B cell (primary cell): ENCODE results near the gene CDKN1B. TPM values are rescaled to one million over a fixed set of nuclear protein-coding genes. Genes with fewer than 3 reads are reported as not detected.

Experiments used
- ATAC-seq: fragments of 200-7000 bp; cut with Tn5 transposase; one replicate; pipeline ENCODE4 v1.10.0; 2021; ENCODE audit warnings: low read depth, mild to moderate bottlenecking, moderate number of reproducible peaks, moderate library complexity
- CTCF ChIA-PET: fragments of 350-600 bp; sonication (Branson Sonifier 250); formaldehyde crosslinking; loops from one replicate; lab custom pipeline; 2021; ENCODE audit warnings: antibody characterized with exemption, inconsistent platforms; lab: Charles Lee
- POLR2A ChIA-PET: fragments of 350-600 bp; sonication (Branson Sonifier 250); formaldehyde crosslinking; loops from one replicate; lab custom pipeline; 2021; ENCODE audit warnings: antibody characterized with exemption; lab: Charles Lee
- DNase-seq: peaks from one replicate; pipeline ENCODE4 v3.0.0; 2013
- H2AFZ ChIP-seq: 2 replicates; pipeline ENCODE4 v1.6.1; 2012; ENCODE audit warnings: mild to moderate bottlenecking, low read depth, low read length; ENCODE audit not compliant: insufficient read depth, poor library complexity, severe bottlenecking
- H3K27ac ChIP-seq, 2 donors: 1 replicate in 1 of 2; 2 replicates in 1 of 2; pipeline ENCODE4 v1.5.1; 2012 to 2013; ENCODE audit warnings: low read length in 2 of 2, mild to moderate bottlenecking in 2 of 2, moderate library complexity in 1 of 2
- H3K27me3 ChIP-seq, 4 experiments: fragments of 200-600 bp in 1 of 4; sonication (generic) in 1 of 4; replicated peaks in 1 of 4; 1 replicate in 2 of 4; 2 replicates in 2 of 4; pipeline versions ENCODE4 v1.6.1 to v1.7.0; 2013 to 2016; ENCODE audit warnings: low read length in 3 of 4, mild to moderate bottlenecking in 2 of 4, mixed read lengths in 1 of 4, moderate library complexity in 1 of 4; ENCODE audit not compliant: insufficient read depth in 4 of 4, control insufficient read depth in 3 of 4; ENCODE audit errors: control extremely low read depth in 1 of 4
- H3K36me3 ChIP-seq, 2 experiments: replicated peaks in 1 of 2; 1 replicate in 1 of 2; 2 replicates in 1 of 2; pipeline versions ENCODE4 v1.6.1 to v1.7.1; 2013; ENCODE audit warnings: low read length in 1 of 2; ENCODE audit not compliant: insufficient read depth in 2 of 2, control insufficient read depth in 1 of 2; ENCODE audit errors: control extremely low read depth in 1 of 2, extremely low read depth in 1 of 2
- H3K4me1 ChIP-seq, 2 donors: fragments of 200-600 bp in 1 of 2; sonication (generic) in 1 of 2; 1 replicate in 1 of 2; 2 replicates in 1 of 2; pipeline versions ENCODE4 v1.5.1 to v1.6.1; 2013 to 2017; ENCODE audit warnings: low read length in 2 of 2; ENCODE audit not compliant: control insufficient read depth in 2 of 2, insufficient read depth in 2 of 2
- H3K4me2 ChIP-seq: replicated peaks from 2 replicates; pipeline ENCODE3; 2012; ENCODE audit warnings: mild to moderate bottlenecking, low read depth, low read length; ENCODE audit not compliant: poor library complexity, severe bottlenecking
- H3K4me3 ChIP-seq, 5 experiments: fragments of 200-600 bp in 1 of 5; sonication (generic) in 1 of 5; 1 replicate in 3 of 5; 2 replicates in 2 of 5; pipeline versions ENCODE4 v1.5.1 to v1.7.0; 2011 to 2016; ENCODE audit warnings: low read length in 4 of 5, mild to moderate bottlenecking in 4 of 5, low read depth in 2 of 5, control low read depth in 1 of 5, moderate library complexity in 1 of 5; ENCODE audit not compliant: insufficient read depth in 1 of 5; ENCODE audit errors: control extremely low read depth in 1 of 5, extremely low read depth in 1 of 5
- H3K79me2 ChIP-seq: fragments of 200-600 bp; sonication (generic); one replicate; pipeline ENCODE4 v1.6.0; 2016; ENCODE audit warnings: low read length; ENCODE audit not compliant: control insufficient read depth, insufficient read depth
- H3K9ac ChIP-seq: fragments of 200-600 bp; sonication (generic); 2 replicates; pipeline ENCODE4 v1.6.1; 2017; ENCODE audit warnings: mild to moderate bottlenecking, low read length, moderate library complexity
- H3K9me3 ChIP-seq, 3 donors: one replicate each; pipeline versions ENCODE4 v1.6.1 to v1.7.1; 2013; ENCODE audit warnings: low read length in 2 of 3; ENCODE audit not compliant: control insufficient read depth in 2 of 3, insufficient read depth in 1 of 3; ENCODE audit errors: control extremely low read depth in 1 of 3
- H4K20me1 ChIP-seq: 2 replicates; pipeline ENCODE4 v1.6.0; 2012; ENCODE audit warnings: mild to moderate bottlenecking, low read length; ENCODE audit not compliant: insufficient read depth, control insufficient read depth, poor library complexity, severe bottlenecking
- H3K27ac Mint-ChIP-seq: one replicate; pipeline ENCODE4 v1.8.0; 2021; ENCODE audit warnings: mixed read lengths
- H3K27me3 Mint-ChIP-seq: one replicate; pipeline ENCODE4 v1.8.0; 2021; ENCODE audit warnings: mixed read lengths
- H3K4me1 Mint-ChIP-seq: one replicate; pipeline ENCODE4 v1.8.0; 2021; ENCODE audit warnings: mixed read lengths
- H3K4me3 Mint-ChIP-seq: one replicate; pipeline ENCODE4 v1.8.0; 2021; ENCODE audit warnings: mixed read lengths
- H3K9me3 Mint-ChIP-seq: one replicate; pipeline ENCODE4 v1.8.0; 2022; ENCODE audit warnings: mixed read lengths; ENCODE audit not compliant: insufficient read depth
- CTCF ChIP-seq: fragments of 200-600 bp; IDR thresholded peaks from one replicate; pipeline ENCODE4 v1.8.0; 2022; ENCODE audit warnings: antibody characterized with exemption, mild to moderate bottlenecking
- EZH2 ChIP-seq: IDR thresholded peaks from 2 replicates; pipeline ENCODE4 v1.6.1; 2012; ENCODE audit warnings: borderline replicate concordance, low read depth, mild to moderate bottlenecking, moderate library complexity, low read length; ENCODE audit not compliant: insufficient read depth, poor library complexity, severe bottlenecking
- WGBS: methylation state at CpG from one replicate; pipeline ENCODE4 v1.1.5; 2013; ENCODE audit warnings: missing lambda C conversion rate; ENCODE audit not compliant: insufficient coverage; 5-methylcytosine and 5-hydroxymethylcytosine counted together
- intact Hi-C: fragments of 100-400 bp; cut with micrococcal nuclease; formaldehyde crosslinking; loops from one replicate; pipeline ENCODE4 v1.10.0; 2022
- polyA plus RNA-seq: library from polyadenylated mRNA; depleted of rRNA; stranded (reverse); fragments of >200 nt; gene quantifications from 2 replicates; pipeline ENCODE4 v1.2.3, GENCODE V29; 2012
- total RNA-seq, 2 donors: library from RNA; stranded (reverse); fragments of 120-200 nt in 1 of 2; gene quantifications; 1 replicate in 1 of 2; 2 replicates in 1 of 2; pipeline versions ENCODE4 v1.2.3 to v1.2.4, GENCODE V29; 2013 to 2022

CDKN1B gene
- total and polyA plus RNA-seq, 2 donors (not counting 1 experiment from before 2014, with no cell fraction given), result 77.4 to 149 TPM

- no peak overlapping the region for H3K27ac ChIP-seq
- H3K27ac Mint-ChIP-seq, result no peak overlapping the region
- ATAC-seq (no peak), DNase-seq (no peak)
- TF ChIP-seq CTCF, result no peak
- no peaks in the 10 kb centered on the region for H3K4me1 Mint-ChIP-seq
- POLR2A ChIA-PET, result no interaction called here
- no peaks in the 10 kb centered on the region for H4K20me1 ChIP-seq
- H2AFZ ChIP-seq, result no peak overlapping the region
- H3K4me3 ChIP-seq, result no peak overlapping the region
- H3K27me3 Mint-ChIP-seq, result no peaks in the 10 kb centered on the region
- no peaks in the 10 kb centered on the region for H3K27me3 ChIP-seq
- H3K4me3 Mint-ChIP-seq, result no peak overlapping the region
- H3K9ac ChIP-seq, result no peak overlapping the region
- H3K79me2 ChIP-seq, result no peaks in the 10 kb centered on the region
- intact Hi-C loops, result no loop called here
- no peaks in the 10 kb centered on the region for H3K9me3 ChIP-seq
- H3K4me1 ChIP-seq, result no peaks in the 10 kb centered on the region
- H3K36me3 ChIP-seq, result no peaks in the 10 kb centered on the region
- CTCF ChIA-PET, result no interaction called here
- H3K9me3 Mint-ChIP-seq, result no peaks in the 10 kb centered on the region
- no peak overlapping the region for H3K4me2 ChIP-seq
- 100% methylated on average over 2 of the region's 3 CpGs for WGBS
Observed at GRCh38 chr12:12683725-12684124, 33.4 kb upstream of the CDKN1B start.

- CTCF ChIA-PET, result no interaction called here
- H3K4me3 Mint-ChIP-seq, result no peak overlapping the region
- Histone ChIP-seq H4K20me1 (no peaks in the 10 kb centered on the region), H3K79me2 (no peaks in the 10 kb centered on the region), H3K9me3 (no peaks in the 10 kb centered on the region), H3K4me3 (no peak overlapping the region), H3K4me1 (no peaks in the 10 kb centered on the region), H3K36me3 (no peaks in the 10 kb centered on the region), H3K27me3 (no peaks in the 10 kb centered on the region), H3K4me2 (no peak overlapping the region), H2AFZ (no peak overlapping the region), H3K27ac (no peak overlapping the region), H3K9ac (no peak overlapping the region)
- H3K4me1 Mint-ChIP-seq, result no peaks in the 10 kb centered on the region
- no peaks in the 10 kb centered on the region for H3K9me3 Mint-ChIP-seq
- H3K27me3 Mint-ChIP-seq, result no peaks in the 10 kb centered on the region
- WGBS, result 62% methylated on average over 3 of the region's 5 CpGs
- TF ChIP-seq CTCF (no peak), EZH2 (no peak)
- DNase-seq, result no peak
- POLR2A ChIA-PET, result no interaction called here
- H3K27ac Mint-ChIP-seq, result no peak overlapping the region
- no peak for ATAC-seq
- intact Hi-C loops, result no loop called here
Observed at GRCh38 chr12:12684375-12685106, 32.6 kb upstream of the CDKN1B start.
